GM23248 (cell line): Measurements from ENCODE around the gene THBS2. TPM values are rescaled to one million over a fixed set of nuclear protein-coding genes. Genes with fewer than 3 reads are reported as not detected.
A peak's percentile ranks its signal among the peaks of the same experiment; 100 is the strongest.

Source experiments
- DNase-seq: peaks from one replicate; pipeline ENCODE4 v3.0.0-alpha.2; 2015
- H2AFZ ChIP-seq: fragments of 200-600 bp; sonication (generic); 2 replicates; pipeline ENCODE4 v1.6.1; 2016; ENCODE audit warnings: antibody characterized with exemption
- H3F3A ChIP-seq: fragments of 200-600 bp; sonication (generic); 2 replicates; pipeline ENCODE4 v1.6.1; 2016; ENCODE audit warnings: mild to moderate bottlenecking, antibody characterized with exemption, mixed run types; ENCODE audit not compliant: insufficient read depth
- H3K27ac ChIP-seq: fragments of 200-600 bp; sonication (generic); 2 replicates; pipeline ENCODE4 v1.5.1; 2016; ENCODE audit warnings: mild to moderate bottlenecking
- H3K27me3 ChIP-seq: fragments of 200-600 bp; sonication (generic); replicated peaks from 2 replicates; pipeline ENCODE4 v1.6.1; 2016; ENCODE audit warnings: mild to moderate bottlenecking; ENCODE audit not compliant: insufficient read depth
- H3K36me3 ChIP-seq: fragments of 200-600 bp; sonication (generic); 2 replicates; pipeline ENCODE4 v1.6.1; 2016; ENCODE audit warnings: low read depth, mild to moderate bottlenecking
- H3K4me1 ChIP-seq: fragments of 200-600 bp; sonication (generic); 2 replicates; pipeline ENCODE4 v1.6.1; 2016; ENCODE audit warnings: mild to moderate bottlenecking; ENCODE audit not compliant: insufficient read depth
- H3K4me2 ChIP-seq: fragments of 200-600 bp; sonication (generic); one replicate; pipeline ENCODE4 v1.6.1; 2016; ENCODE audit warnings: mild to moderate bottlenecking; ENCODE audit not compliant: unreplicated experiment
- H3K4me3 ChIP-seq: fragments of 200-600 bp; sonication (generic); 2 replicates; pipeline ENCODE4 v1.5.1; 2016; ENCODE audit warnings: mild to moderate bottlenecking
- H3K79me2 ChIP-seq: fragments of 200-600 bp; sonication (generic); 2 replicates; pipeline ENCODE4 v1.6.1; 2016; ENCODE audit warnings: mild to moderate bottlenecking; ENCODE audit not compliant: insufficient read depth
- H3K9ac ChIP-seq: fragments of 200-600 bp; sonication (generic); 2 replicates; pipeline ENCODE4 v1.6.1; 2016; ENCODE audit warnings: mild to moderate bottlenecking
- H3K9me2 ChIP-seq: fragments of 200-600 bp; sonication (generic); 2 replicates; pipeline ENCODE4 v1.6.1; 2016; ENCODE audit warnings: mixed run types, mild to moderate bottlenecking, moderate library complexity; ENCODE audit not compliant: insufficient read depth
- H3K9me3 ChIP-seq: fragments of 200-600 bp; sonication (generic); one replicate; pipeline ENCODE4 v1.6.1; 2017; ENCODE audit warnings: low read depth
- H4K20me1 ChIP-seq: fragments of 200-600 bp; sonication (generic); 2 replicates; pipeline ENCODE4 v1.6.0; 2016; ENCODE audit not compliant: insufficient read depth
- EZH2 ChIP-seq: fragments of 200-600 bp; sonication (generic); IDR thresholded peaks from 2 replicates; pipeline ENCODE4 v1.6.1; 2018; ENCODE audit warnings: antibody characterized with exemption, mild to moderate bottlenecking; ENCODE audit not compliant: insufficient read depth, poor library complexity, severe bottlenecking
- EZH2phosphoT487 ChIP-seq: fragments of 200-600 bp; sonication (generic); IDR thresholded peaks from 2 replicates; pipeline ENCODE4 v1.6.1; 2018; ENCODE audit warnings: antibody characterized with exemption, moderate library complexity, mild to moderate bottlenecking, low read depth; ENCODE audit not compliant: insufficient read depth
- WGBS, 2 experiments: methylation state at CpG; one replicate each; pipeline ENCODE4 v1.1.6; 2015 to 2017; ENCODE audit warnings: low lambda C conversion rate in 2 of 2, low coverage in 1 of 2; ENCODE audit errors: missing lambda C conversion rate in 2 of 2; 5-methylcytosine and 5-hydroxymethylcytosine counted together
- in situ Hi-C: fragments of 300-500 bp; cut with MboI; formaldehyde crosslinking; loops from 2 replicates; pipeline ENCODE4 v1.15.0; 2020
- polyA plus RNA-seq: library from polyadenylated mRNA; unstranded; fragments of >200 nt; fragmentation: Nextera tagmentation; extraction: Ambion mirVana; gene quantifications from 2 replicates; pipeline ENCODE4 v1.2.1, GENCODE V29; 2016
- total RNA-seq: library from RNA; depleted of rRNA; stranded (reverse); fragments of >200 nt; shearing (Covaris generic); gene quantifications from 2 replicates; pipeline ENCODE4 v1.2.3, GENCODE V29; 2014

THBS2 gene
- total and polyA plus RNA-seq, 2 experiments from 2014 or later = 77.8 to 137 TPM

DNA sequence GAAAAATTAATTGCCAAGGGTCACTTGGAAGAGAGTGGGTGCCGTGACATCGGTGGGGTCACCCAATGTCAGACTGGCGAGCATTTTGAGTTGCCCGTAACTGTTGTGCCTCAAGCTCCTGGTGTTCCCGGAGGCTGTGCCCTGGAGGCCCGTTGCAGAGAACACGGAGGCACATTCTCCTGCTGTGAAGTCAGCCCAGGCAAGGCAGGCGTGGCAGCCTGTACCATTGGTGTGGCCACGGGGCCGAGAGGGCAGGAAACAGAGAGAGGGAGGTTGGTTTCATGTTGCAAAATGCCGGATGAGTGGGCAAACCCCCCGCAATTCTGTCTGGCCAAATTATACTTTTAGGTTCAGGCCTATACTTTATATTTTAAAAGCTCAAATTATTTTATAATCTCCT is 81.2 kb downstream of the THBS2 start:
- Histone ChIP-seq H3K9me3 (no peaks in the 10 kb centered on the region), H4K20me1 (no peaks in the 10 kb centered on the region), H2AFZ (peak overlapping the region; percentile 64), H3K36me3 (no peaks in the 10 kb centered on the region), H3K27me3 (no peaks in the 10 kb centered on the region), H3K27ac (peak overlapping the region; percentile 98), H3K4me1 (peaks cover 15% of the 10 kb centered on the region), H3K4me2 (peak overlapping the region; percentile 34), H3K4me3 (peak overlapping the region; percentile 5; the same call in 1 of the 2 replicates), H3K9me2 (no peaks in the 10 kb centered on the region), H3F3A (peaks cover 12% of the 10 kb centered on the region; the same call in 1 of the 2 replicates), H3K79me2 (no peaks in the 10 kb centered on the region), H3K9ac (peak overlapping the region; percentile 85)
- 4% methylated on average over 12 of the region's 12 CpGs for WGBS, 2 experiments
- DNase-seq = peak; percentile 94
- in situ Hi-C loops = no loop called here
- TF ChIP-seq EZH2phosphoT487 (no peak), EZH2 (no peak)

DNA sequence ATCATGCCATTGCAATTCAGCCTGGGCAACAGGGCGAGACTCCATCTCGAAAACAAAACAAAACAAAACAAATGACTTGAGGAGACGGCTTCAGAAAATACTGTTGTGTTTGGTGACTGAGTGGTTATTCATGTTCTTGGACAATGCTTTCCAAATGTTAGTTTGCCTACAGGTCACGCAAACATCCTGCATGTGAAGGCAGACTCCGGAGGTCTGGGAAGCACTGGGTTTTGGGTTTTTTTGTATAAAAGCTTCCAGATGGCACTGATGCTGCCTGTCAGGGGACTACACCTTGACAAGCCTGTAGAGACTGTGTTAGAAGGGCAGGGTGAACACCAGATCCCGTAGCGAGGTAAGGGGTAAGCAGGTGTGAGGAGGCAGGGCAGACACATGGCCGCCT is 81.7 kb downstream of the THBS2 start:
- in situ Hi-C loops = no loop called here

DNA sequence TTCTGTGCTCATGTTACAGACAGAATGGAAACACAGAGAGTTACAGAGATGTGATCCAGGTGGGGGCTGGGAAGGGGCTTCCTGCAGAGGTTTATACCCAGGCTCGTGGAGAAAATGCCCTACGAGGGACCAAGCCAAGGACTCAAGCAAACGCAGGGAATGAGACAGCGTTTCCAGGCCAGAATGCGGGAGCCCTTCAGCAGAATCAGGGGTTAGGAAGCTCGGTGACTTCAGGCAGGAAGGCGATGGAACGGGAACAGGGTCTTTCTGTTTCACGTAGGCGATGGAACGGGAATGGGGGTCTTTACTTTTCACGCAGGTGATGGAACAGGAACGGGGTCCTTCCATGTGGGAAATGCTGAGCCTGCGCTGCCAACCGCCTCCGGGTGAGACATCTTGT is 82.6 kb downstream of the THBS2 start:
- Histone ChIP-seq H3K4me1 (peaks cover 13% of the 10 kb centered on the region), H3K27ac (peak overlapping the region; percentile 98), H3F3A (peaks cover 7% of the 10 kb centered on the region; the same call in 1 of the 2 replicates), H3K4me2 (no peak overlapping the region), H3K36me3 (no peaks in the 10 kb centered on the region), H4K20me1 (no peaks in the 10 kb centered on the region), H3K9ac (no peak overlapping the region), H3K9me2 (no peaks in the 10 kb centered on the region), H3K79me2 (no peaks in the 10 kb centered on the region), H3K9me3 (no peaks in the 10 kb centered on the region), H3K27me3 (no peaks in the 10 kb centered on the region), H2AFZ (no peak overlapping the region), H3K4me3 (no peak overlapping the region)
- 90 to 91% methylated on average over 16 of the region's 16 CpGs for WGBS, 2 experiments
- in situ Hi-C loops = no loop called here
- no peak for DNase-seq
- TF ChIP-seq EZH2phosphoT487 = no peak
- TF ChIP-seq EZH2 = no peak

More for the DNA sequence above, 81.7 kb downstream of the THBS2 start:
- Histone ChIP-seq H3K9ac (peak overlapping the region; percentile 85), H2AFZ (peak overlapping the region; percentile 64), H3K9me3 (no peaks in the 10 kb centered on the region), H3K79me2 (no peaks in the 10 kb centered on the region), H3K9me2 (no peaks in the 10 kb centered on the region), H3K4me1 (peaks cover 13% of the 10 kb centered on the region), H4K20me1 (no peaks in the 10 kb centered on the region), H3F3A (peaks cover 7% of the 10 kb centered on the region; the same call in 1 of the 2 replicates), H3K4me3 (0 out of 2 replicates have a peak overlapping the region, but pooled peaks have one; percentile 5), H3K4me2 (peak overlapping the region; percentile 34), H3K27me3 (no peaks in the 10 kb centered on the region), H3K36me3 (no peaks in the 10 kb centered on the region), H3K27ac (peak overlapping the region; percentile 98)
- peak; percentile 88 for DNase-seq
- 50 to 59% methylated on average over 8 of the region's 8 CpGs for WGBS, 2 experiments
- TF ChIP-seq EZH2 (no peak), EZH2phosphoT487 (no peak)

DNA sequence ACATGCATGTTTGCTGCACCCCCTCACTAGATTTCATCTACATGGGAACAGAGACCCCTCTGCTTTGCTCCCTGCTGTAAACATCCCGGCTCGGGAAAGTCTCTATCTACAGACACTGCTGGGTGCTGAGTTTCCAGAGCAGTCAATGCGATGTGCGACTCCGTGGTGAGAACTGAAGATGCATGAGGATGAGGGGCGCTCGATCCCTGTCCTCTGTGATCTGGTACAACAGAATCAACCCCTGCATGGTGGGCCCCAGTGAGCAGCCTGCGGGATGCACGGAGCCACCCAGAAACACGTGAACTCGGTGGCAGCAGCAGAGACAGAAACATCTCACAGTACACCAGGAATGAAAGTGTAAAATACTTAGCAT is 83.1 kb downstream of the THBS2 start:
- TF ChIP-seq EZH2 = no peak
- no peak for TF ChIP-seq EZH2phosphoT487

DNA sequence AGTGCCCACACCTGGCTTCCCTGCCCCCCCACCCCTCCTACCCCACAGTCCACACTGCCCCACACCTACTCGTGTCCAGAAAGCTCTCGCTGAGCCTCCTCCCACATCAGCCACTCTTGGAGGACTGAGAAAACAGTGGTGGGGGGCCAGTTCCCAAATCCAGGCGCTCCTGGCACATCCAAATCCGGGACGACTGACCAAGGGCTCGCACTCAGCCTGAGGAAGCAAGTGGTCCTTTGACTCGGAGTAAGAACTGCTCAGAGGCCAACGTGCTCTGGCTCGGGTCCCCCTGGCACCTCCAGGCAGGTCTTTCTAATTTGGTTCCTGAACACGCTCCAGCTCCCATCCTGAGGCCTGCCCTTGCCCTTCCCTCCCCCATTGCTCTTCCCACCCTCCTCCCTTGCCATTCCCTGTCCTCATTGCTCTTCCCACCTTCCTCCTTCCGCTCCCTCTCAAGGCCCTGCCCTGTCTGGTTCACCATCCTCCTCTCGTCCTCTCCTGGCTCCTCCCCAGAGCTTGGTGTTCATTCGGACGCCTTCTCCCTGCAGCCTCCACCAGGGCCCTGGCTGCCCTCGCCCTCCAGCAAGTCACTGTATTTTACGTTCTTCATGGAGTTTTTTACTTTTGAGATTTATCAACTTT is 83.6 kb downstream of the THBS2 start:
- no peaks in the 10 kb centered on the region for H3K27me3 ChIP-seq
- no peaks in the 10 kb centered on the region for H3K36me3 ChIP-seq
- H3K9me2 ChIP-seq = no peaks in the 10 kb centered on the region
- 92 to 96% methylated on average over 15 to 16 of the region's 16 CpGs for WGBS, 2 experiments
- no peaks in the 10 kb centered on the region for H3K79me2 ChIP-seq
- H3K4me3 ChIP-seq = no peak overlapping the region
- no peak overlapping the region for H3K9ac ChIP-seq
- no peak for DNase-seq
- no peak overlapping the region for H2AFZ ChIP-seq
- no peak overlapping the region for H3K27ac ChIP-seq
- H3K4me2 ChIP-seq = no peak overlapping the region
- H4K20me1 ChIP-seq = no peaks in the 10 kb centered on the region
- in situ Hi-C loops = no loop called here
- peaks cover 13% of the 10 kb centered on the region for H3K4me1 ChIP-seq
- no peaks in the 10 kb centered on the region for H3K9me3 ChIP-seq
- peaks cover 7% of the 10 kb centered on the region; the same call in 1 of the 2 replicates for H3F3A ChIP-seq
- no peak for TF ChIP-seq EZH2

More for the DNA sequence above, 83.1 kb downstream of the THBS2 start:
- Histone ChIP-seq H2AFZ (no peak overlapping the region), H3K9me3 (no peaks in the 10 kb centered on the region), H3K27me3 (no peaks in the 10 kb centered on the region), H3K4me1 (peaks cover 13% of the 10 kb centered on the region), H3F3A (peaks cover 7% of the 10 kb centered on the region; the same call in 1 of the 2 replicates), H4K20me1 (no peaks in the 10 kb centered on the region), H3K36me3 (no peaks in the 10 kb centered on the region), H3K4me2 (no peak overlapping the region), H3K27ac (no peak overlapping the region), H3K9me2 (no peaks in the 10 kb centered on the region), H3K79me2 (no peaks in the 10 kb centered on the region), H3K4me3 (no peak overlapping the region), H3K9ac (no peak overlapping the region)
- in situ Hi-C loops = no loop called here
- 98 to 99% methylated on average over 11 of the region's 11 CpGs for WGBS, 2 experiments
- DNase-seq = no peak
